Measurements from ENCODE around the gene FRMD5. TPM values are rescaled to one million over a fixed set of nuclear protein-coding genes. Genes with fewer than 3 reads are reported as not detected.

FRMD5 gene
- polyA plus RNA-seq, 1 experiment, result 5.2 TPM

DNA sequence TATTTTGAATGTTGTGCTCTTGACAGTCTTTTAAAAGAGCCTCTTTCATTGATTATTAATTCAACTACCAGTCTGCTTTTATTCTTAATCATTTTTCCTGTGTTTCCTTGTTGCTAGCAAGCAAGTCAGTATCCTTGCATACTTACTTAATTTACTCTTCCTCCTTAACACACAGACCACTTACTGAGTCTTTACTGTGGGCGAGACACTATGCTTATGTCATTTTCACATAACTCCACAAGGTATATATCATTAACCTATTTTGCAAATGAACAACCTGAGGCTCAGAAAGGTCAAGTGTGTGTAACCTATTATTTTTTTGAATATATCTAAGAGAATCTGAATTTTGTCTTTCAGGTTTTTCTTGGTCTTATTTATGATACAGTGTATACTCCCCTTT is 237.3 kb downstream of the FRMD5 start:
- ChIA-PET CTCF (no interaction called here), POLR2A (no interaction called here)
- Histone ChIP-seq H3K27ac (ENCODE audit: low read depth, low read length) (no peak overlapping the region), H3K9me3 (ENCODE audit: control insufficient read depth, insufficient read depth, low read length) (no peaks in the 10 kb centered on the region), H3K4me3 (ENCODE audit: low read depth, low read length) (no peak overlapping the region), H3K27me3 (ENCODE audit: control insufficient read depth, insufficient read depth, low read length) (no peaks in the 10 kb centered on the region)
- TF ChIP-seq, protein P1, sequence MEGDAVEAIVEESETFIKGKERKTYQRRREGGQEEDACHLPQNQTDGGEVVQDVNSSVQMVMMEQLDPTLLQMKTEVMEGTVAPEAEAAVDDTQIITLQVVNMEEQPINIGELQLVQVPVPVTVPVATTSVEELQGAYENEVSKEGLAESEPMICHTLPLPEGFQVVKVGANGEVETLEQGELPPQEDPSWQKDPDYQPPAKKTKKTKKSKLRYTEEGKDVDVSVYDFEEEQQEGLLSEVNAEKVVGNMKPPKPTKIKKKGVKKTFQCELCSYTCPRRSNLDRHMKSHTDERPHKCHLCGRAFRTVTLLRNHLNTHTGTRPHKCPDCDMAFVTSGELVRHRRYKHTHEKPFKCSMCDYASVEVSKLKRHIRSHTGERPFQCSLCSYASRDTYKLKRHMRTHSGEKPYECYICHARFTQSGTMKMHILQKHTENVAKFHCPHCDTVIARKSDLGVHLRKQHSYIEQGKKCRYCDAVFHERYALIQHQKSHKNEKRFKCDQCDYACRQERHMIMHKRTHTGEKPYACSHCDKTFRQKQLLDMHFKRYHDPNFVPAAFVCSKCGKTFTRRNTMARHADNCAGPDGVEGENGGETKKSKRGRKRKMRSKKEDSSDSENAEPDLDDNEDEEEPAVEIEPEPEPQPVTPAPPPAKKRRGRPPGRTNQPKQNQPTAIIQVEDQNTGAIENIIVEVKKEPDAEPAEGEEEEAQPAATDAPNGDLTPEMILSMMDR (IDR thresholded peaks at IDR 0.05; ENCODE audit: low read depth, low read length), result no peak
- no peak for DNase-seq (ENCODE audit: low read depth, low spot score)

DNA sequence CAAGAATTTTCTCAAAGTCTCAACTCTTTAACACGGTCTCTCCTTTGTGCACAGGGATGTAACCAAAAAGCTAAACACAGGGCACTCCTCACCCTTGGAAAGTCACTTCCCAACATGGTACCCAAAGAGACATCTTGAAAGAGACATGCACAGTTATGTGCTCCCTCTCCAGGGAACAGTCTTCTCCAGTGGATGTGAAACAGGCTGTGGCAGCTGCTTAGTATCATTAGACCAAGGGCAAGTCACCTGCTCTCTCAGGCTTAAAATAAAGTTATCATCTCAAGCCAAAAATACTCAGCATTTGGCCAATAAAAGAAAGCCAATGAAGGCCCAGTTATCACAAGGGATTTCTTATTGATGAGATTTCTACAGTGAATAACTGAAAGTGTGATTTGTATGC is 239.9 kb downstream of the FRMD5 start:
- no peak for DNase-seq (ENCODE audit: low read depth, low spot score)
- H3K27me3 ChIP-seq (ENCODE audit: control insufficient read depth, insufficient read depth, low read length), result no peaks in the 10 kb centered on the region
- POLR2A ChIA-PET, result no interaction called here

DNA sequence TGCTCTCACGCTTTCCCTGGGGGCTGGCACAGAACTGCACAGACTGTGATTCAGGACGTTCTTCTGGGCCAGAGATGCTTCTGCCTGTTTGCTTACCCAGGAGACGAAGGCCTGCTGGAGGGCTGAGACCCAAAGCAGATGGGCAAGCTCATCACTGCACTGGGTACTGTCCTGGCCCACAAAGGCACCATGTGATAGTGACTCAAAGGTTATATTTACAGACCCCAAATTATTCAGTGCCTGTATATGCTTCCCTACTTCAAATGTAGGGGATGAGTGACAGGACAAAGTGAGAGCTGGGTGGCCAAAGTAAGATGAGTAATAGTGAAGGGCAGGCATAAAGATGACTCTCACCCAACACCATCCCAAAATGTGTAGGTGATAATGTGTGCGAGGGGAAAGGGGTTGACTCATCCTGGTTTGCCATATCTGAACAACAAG is 240.9 kb downstream of the FRMD5 start:
- no peak for DNase-seq (ENCODE audit: low read depth, low spot score)
- H3K9me3 ChIP-seq (ENCODE audit: control insufficient read depth, insufficient read depth, low read length), result no peaks in the 10 kb centered on the region
- no peak overlapping the region for H3K4me3 ChIP-seq (ENCODE audit: low read depth, low read length)
- ChIA-PET CTCF (interaction anchor here (0.6 kb wide), 1 partner anchor 49 kb away, joined by 7 read pairs; no protein-coding TSS in a partner anchor), POLR2A (no interaction called here)
- no peaks in the 10 kb centered on the region for H3K27me3 ChIP-seq (ENCODE audit: control insufficient read depth, insufficient read depth, low read length)
- TF ChIP-seq, protein P1 (IDR thresholded peaks at IDR 0.05; ENCODE audit: low read depth, low read length), result no peak
- H3K27ac ChIP-seq (ENCODE audit: low read depth, low read length), result no peak overlapping the region

More for the DNA sequence above, 239.9 kb downstream of the FRMD5 start:
- no peaks in the 10 kb centered on the region for H3K9me3 ChIP-seq (ENCODE audit: control insufficient read depth, insufficient read depth, low read length)
- CTCF ChIA-PET, result no interaction called here
- TF ChIP-seq, protein P1 (IDR thresholded peaks at IDR 0.05; ENCODE audit: low read depth, low read length), result no peak
- H3K4me3 ChIP-seq (ENCODE audit: low read depth, low read length), result no peak overlapping the region
- H3K27ac ChIP-seq (ENCODE audit: low read depth, low read length), result no peak overlapping the region

DNA sequence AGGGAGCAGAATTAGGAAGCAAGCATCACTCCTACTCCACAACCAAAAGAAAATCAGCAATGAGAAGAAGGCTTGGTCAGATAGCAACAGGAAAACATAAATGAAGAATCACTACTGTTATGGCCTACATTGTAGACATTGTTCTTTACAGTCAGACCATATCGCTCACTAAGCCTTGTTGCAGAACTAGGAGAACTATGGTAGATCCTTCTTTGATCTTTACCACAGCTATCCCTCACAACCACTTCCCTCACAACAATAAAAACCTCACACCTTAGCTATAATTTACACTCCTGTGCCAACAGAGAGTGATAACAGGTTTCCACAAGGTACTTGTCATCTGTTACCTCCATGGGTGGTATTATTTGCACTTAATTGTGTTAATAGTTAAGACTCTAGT is 241.7 kb downstream of the FRMD5 start:
- ChIA-PET CTCF (no interaction called here), POLR2A (interaction anchor here (0.6 kb wide), 1 partner anchor 492 kb away, joined by 9 read pairs; no protein-coding TSS in a partner anchor)
- Histone ChIP-seq H3K27me3 (ENCODE audit: control insufficient read depth, insufficient read depth, low read length) (no peaks in the 10 kb centered on the region), H3K4me3 (ENCODE audit: low read depth, low read length) (no peak overlapping the region), H3K27ac (ENCODE audit: low read depth, low read length) (no peak overlapping the region), H3K9me3 (ENCODE audit: control insufficient read depth, insufficient read depth, low read length) (no peaks in the 10 kb centered on the region)
- TF ChIP-seq, protein P1 (IDR thresholded peaks at IDR 0.05; ENCODE audit: low read depth, low read length), result no peak
- DNase-seq (ENCODE audit: low read depth, low spot score), result no peak

DNA sequence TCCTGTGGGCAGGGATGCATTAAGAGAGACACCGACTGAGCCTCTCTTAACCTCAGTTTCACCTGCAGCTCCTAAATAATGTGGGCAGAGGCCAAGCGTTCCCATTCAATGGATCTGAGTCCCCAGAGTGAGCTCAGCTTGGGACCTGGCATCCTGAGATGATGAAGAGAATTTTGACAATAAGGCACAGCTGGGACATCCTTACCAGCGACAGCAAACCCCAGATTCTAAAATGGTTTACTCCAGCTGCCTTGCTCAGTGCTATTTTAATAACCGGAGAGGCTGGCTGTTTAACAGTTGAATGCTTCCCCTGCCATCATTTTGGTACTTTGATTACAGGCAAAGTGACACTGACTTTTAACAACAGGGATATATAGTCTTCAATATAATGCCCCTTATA is 244.5 kb downstream of the FRMD5 start:
- TF ChIP-seq, protein P1 (IDR thresholded peaks at IDR 0.05; ENCODE audit: low read depth, low read length), result no peak
- Histone ChIP-seq H3K27ac (ENCODE audit: low read depth, low read length) (no peak overlapping the region), H3K4me3 (ENCODE audit: low read depth, low read length) (no peak overlapping the region), H3K27me3 (ENCODE audit: control insufficient read depth, insufficient read depth, low read length) (no peaks in the 10 kb centered on the region), H3K9me3 (ENCODE audit: control insufficient read depth, insufficient read depth, low read length) (no peaks in the 10 kb centered on the region)
- POLR2A ChIA-PET, result no interaction called here
- DNase-seq (ENCODE audit: low read depth, low spot score), result no peak
- CTCF ChIA-PET, result interaction anchor here (0.6 kb wide), 1 partner anchor 139 kb away, joined by 5 read pairs; no protein-coding TSS in a partner anchor

All from AG04450 (cell line).